Hematopoietic multipotent progenitor cell treated with erythropoietin and hydrocortisone succinate and interleukin-3 and kit ligand, for 6 days (in vitro differentiated cells): ENCODE results near the gene TSPAN32.
"Not testable (repeated sequence)": the region's sequence is repeated elsewhere in the genome, so short reads cannot be mapped to it uniquely, and the experiment has no call there.

Source experiments
- DNase-seq: peaks from one replicate; pipeline ENCODE4 v3.0.0-alpha.2; 2015

The TSPAN32 gene

GRCh38 chr11:2317354-2318050 lies 15.7 kb downstream of the TSPAN32 start:
- DNase-seq, result no peak

DNA sequence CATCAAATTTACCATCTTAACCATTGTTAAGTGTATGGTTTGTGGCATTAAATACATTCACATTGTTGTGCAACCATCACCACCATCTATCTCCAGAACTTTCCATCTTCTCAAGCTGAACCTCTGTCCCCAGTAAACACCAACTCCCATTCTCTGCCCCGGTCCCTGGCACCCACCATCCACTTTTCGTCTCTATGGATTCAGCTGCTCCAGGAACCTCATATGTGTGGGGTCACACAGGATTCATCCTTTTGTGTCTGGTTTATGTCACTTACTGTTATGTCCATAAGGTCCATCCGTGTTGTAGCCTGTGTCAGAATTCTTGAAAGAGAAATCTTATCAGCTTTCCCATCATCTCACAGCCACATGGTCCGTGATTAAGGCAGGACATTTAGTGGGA lies 16.3 kb downstream of the TSPAN32 start:
- no peak for DNase-seq

DNA sequence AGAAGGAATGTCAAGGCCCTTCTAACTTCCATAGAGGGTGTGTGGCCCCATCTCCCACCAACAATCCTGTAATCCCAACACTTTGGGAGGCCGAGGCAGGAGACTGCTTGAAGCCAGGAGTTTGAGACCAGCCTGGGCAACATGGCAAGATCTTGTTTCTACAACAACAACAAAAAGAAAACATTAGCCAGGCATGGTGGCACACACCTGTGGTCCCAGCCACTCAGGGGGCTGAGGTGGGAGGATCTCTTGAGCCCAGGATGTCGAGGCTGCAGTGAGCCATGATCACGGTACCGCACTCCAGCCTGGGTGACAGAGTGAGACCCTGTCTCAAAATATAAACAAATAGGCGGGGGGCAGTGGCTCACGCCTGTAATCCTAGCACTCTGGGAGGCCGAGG lies 16.9 kb downstream of the TSPAN32 start:
- DNase-seq, result no peak

- DNase-seq, result no peak
Measured at GRCh38 chr11:2319791-2320472, 18.1 kb downstream of the TSPAN32 start.

- DNase-seq, result no peak
Measured at GRCh38 chr11:2320568-2321310, 18.9 kb downstream of the TSPAN32 start.

- DNase-seq, result no peak
Measured at GRCh38 chr11:2321311-2321683, 19.5 kb downstream of the TSPAN32 start.

- no peak for DNase-seq
Measured at GRCh38 chr11:2325123-2325522, 23.3 kb downstream of the TSPAN32 start.

DNA sequence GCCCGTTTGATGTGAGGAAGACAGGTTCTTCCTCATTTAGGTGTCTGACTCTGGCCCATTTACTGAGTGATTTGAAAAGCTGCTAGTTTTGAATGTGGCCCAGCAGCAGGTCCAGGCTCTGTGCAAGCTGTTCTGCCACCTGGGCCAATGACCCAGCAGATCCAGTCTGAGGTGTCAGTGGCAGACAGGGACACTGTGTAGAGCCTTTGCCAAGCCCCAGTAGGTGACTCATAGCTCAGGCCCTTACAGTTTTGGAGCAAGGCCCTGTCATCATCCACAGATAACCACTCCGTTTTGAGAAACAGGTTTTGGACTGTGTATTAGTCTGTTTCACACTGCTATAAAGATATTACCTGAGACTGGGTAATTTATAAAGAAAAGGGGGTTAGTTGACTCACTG lies 23.9 kb downstream of the TSPAN32 start:
- no peak for DNase-seq

DNA sequence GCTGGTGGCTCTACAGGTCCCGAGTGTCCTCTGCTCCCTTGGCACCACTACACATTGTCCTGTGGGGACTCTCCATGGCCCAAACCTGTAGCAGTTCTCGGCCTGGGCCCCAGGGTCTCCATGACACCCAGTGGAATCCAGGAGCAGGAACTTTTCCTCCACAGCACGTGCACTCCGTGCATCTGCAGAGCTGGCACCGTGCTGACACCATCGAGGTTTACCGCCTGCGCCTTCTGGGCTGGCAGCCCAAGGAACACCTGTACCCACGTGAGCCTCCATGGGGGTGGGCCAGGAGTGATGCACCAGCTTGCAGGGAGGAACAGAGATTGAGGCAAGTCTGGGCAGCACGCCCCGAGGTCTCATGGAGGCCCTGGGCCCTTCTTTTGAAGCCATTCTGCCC lies 25.2 kb downstream of the TSPAN32 start:
- DNase-seq, result no peak

GRCh38 chr11:2328021-2328420 lies 26.2 kb downstream of the TSPAN32 start:
- no peak for DNase-seq

DNA sequence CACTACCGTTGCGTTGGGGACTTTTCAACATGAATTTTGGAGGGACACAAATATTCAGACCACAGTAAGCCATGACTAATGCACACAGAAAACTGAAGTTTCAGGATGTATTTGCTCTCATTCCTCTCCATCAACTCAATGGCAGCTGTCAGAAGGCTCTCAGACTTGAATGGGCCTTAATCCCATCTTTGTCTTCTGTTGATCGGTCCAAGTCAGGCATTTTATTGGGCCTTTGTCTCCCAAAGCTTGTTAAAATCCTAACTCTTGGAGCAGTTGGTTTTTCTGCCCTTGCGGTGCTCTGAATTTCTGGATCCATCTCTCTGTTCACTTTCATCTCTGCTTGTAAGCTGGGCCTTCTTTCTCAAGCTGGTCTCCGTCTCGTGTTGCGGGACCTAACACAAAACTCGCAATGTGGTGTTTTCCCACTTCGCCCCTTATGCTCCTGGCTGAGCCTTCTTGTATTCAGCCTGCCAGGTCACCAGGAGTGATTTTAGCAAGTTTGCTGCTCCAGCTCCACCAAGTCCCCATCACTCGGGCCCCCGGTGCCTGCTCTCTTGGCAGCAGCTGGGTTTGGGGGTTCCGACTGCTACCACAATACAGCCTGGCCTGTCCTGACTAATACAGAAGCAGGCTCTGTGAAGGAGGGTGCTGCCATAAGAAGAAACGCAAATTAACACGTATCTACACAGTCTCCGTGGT lies 27.0 kb downstream of the TSPAN32 start:
- DNase-seq, result no peak

- DNase-seq, result no peak
Measured at GRCh38 chr11:2329551-2329950, 27.7 kb downstream of the TSPAN32 start.

GRCh38 chr11:2330696-2331095 lies 28.9 kb downstream of the TSPAN32 start:
- DNase-seq, result no peak

DNA sequence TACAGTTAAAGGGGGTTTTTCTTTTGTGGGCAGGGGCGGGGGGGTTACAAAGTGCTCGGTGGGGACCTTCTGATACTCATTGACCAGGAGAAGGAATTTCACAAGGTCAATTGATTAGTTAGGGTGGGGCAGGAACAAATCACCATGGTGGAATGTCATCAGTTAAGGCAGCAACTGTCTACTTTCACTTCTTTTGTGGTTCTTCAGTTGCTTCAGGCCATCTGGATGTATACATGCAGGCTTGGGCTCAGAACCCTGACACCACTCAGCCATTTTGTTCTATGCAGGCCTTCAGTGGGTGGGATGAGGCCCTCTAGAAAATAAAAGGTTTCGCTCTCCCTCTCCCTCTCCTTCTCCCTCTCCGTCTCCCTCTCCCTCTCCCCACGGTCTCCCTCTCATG lies 29.6 kb downstream of the TSPAN32 start:
- no peak for DNase-seq

DNA sequence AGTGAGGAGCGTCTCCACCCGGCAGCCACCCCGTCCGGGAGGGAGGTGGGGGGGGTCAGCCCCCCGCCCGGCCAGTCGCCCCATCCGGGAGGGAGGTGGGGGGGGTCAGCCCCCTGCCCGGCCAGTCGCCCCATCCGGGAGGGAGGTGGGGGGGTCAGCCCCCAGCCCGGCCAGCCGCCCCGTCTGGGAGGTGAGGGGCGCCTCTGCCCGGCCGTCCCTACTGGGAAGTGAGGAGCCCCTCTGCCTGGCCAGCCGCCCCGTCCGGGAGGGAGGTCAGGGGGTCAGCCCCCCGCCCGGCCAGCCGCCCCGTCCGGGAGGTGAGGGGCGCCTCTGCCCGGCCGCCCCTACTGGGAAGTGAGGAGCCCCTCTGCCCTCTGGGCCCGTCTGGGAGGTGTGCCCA lies 30.8 kb downstream of the TSPAN32 start:
- DNase-seq, result not testable (repeated sequence)

DNA sequence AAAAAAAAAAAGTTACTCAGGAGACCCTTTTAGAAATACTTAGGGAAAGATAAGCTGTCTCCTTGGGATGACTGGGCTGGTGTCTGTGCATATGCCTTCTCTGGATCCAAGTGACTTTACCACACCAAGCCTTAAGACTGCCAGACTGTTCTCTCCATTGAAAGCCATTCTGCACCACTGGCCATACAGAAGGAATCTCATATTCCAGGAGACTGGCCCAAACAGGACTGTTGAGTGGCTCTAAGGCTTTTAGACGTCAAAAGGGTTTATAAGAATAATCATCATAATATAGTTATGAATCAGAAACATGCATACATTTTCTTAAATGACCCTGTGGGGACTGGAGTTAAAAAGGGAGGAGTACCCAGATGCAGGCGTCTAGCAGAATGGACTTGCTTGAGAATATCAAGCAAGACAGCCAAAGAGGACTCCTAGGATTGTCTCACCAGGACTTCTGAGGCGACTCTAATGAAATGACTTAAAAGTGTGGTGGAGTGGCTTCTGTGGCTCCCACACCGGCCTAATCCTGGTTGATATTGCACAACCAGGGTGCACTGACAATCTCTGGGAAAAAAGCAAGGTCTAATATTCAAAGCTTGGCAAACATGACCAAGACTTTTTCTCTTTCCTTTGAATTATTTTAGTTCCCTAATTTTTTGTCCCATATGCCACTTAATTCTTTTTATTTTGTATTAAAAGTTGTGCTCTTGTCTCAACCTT lies 31.8 kb downstream of the TSPAN32 start:
- not testable (repeated sequence) for DNase-seq

DNA sequence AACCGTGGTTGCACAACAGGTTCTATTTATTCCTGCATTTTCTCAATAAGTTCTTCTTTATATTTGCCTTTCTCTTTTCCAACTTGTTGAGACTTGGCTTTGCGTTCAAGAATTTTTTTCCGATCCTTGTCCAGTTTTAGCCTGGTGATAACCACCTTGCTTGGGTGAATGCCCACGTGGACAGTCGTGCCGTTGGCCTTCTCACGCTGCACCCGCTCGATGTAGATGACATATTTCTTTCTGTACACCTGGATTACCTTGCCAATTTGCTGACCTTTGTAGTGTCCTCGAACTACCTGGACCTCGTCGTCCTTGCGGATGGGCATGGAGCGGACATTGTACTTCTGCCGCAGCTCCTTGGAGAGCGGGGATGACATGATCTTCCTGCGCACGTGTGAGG lies 33.5 kb downstream of the TSPAN32 start:
- not testable (repeated sequence) for DNase-seq

- DNase-seq, result peak; percentile 42
Measured at GRCh38 chr11:2338760-2339159, 36.9 kb downstream of the TSPAN32 start.

- DNase-seq, result no peak
Measured at GRCh38 chr11:2342557-2342956, 40.7 kb downstream of the TSPAN32 start.

GRCh38 chr11:2342981-2343380 lies 41.2 kb downstream of the TSPAN32 start:
- DNase-seq, result no peak

GRCh38 chr11:2343502-2343901 lies 41.7 kb downstream of the TSPAN32 start:
- DNase-seq, result no peak

- no peak for DNase-seq
Measured at GRCh38 chr11:2345050-2345449, 43.2 kb downstream of the TSPAN32 start.

GRCh38 chr11:2346014-2346413 lies 44.2 kb downstream of the TSPAN32 start:
- no peak for DNase-seq
